Right atrium auricular region (tissue), 2 donors: ENCODE results near the gene JDP2. TPM values are rescaled to one million over a fixed set of nuclear protein-coding genes. Genes with fewer than 3 reads are reported as not detected.
A peak's percentile ranks its signal among the peaks of the same experiment; 100 is the strongest.

Experiments used
- DNase-seq: peaks from one replicate; pipeline ENCODE4 v3.0.0-alpha.2; 2019; ENCODE audit warnings: low spot score
- H3K27ac ChIP-seq, 2 donors: fragments of 200-600 bp; sonication (generic); 1 replicate in 1 of 2; 2 replicates in 1 of 2; pipeline ENCODE4 v1.5.1; 2016 to 2019
- H3K27me3 ChIP-seq, 2 donors: fragments of 200-600 bp; sonication (generic); one replicate each; pipeline versions ENCODE4 v1.5.1 to v1.6.0; 2017 to 2019
- H3K36me3 ChIP-seq: fragments of 200-600 bp; sonication (generic); one replicate; pipeline ENCODE4 v1.5.1; 2016
- H3K4me1 ChIP-seq, 2 donors: fragments of 200-600 bp; sonication (generic); one replicate each; pipeline versions ENCODE4 v1.5.1 to v1.6.0; 2017 to 2019
- H3K4me3 ChIP-seq, 2 donors: fragments of 200-600 bp; sonication (generic); 1 replicate in 1 of 2; 2 replicates in 1 of 2; pipeline ENCODE4 v1.5.1; 2017 to 2019; ENCODE audit warnings: mild to moderate bottlenecking in 1 of 2, moderate library complexity in 1 of 2
- H3K9me3 ChIP-seq, 2 donors: fragments of 200-600 bp; sonication (generic); one replicate each; pipeline ENCODE4 v1.5.1; 2019
- CTCF ChIP-seq, 2 donors: fragments of 200-600 bp; sonication (generic); IDR thresholded peaks; one replicate each; pipeline ENCODE4 v1.5.1; 2019; ENCODE audit warnings: antibody characterized with exemption in 2 of 2
- total RNA-seq, 2 donors: library from RNA; depleted of rRNA; stranded (reverse); fragments of >200 nt; gene quantifications; one replicate each; pipeline ENCODE4 v1.1.0, GENCODE V29; 2016

JDP2 gene
- total RNA-seq, 2 donors from 2014 or later = 46.1 to 67.4 TPM

- H3K9me3 ChIP-seq = no peaks in the 10 kb centered on the region
- H3K4me1 ChIP-seq = peaks cover 0 to 29% of the 10 kb centered on the region in 2 donors
- H3K36me3 ChIP-seq = no peaks in the 10 kb centered on the region
- no peak overlapping the region for H3K4me3 ChIP-seq
- no peaks in the 10 kb centered on the region for H3K27me3 ChIP-seq
- TF ChIP-seq CTCF (IDR thresholded peaks at IDR 0.05) = no peak
- H3K27ac ChIP-seq = no peak overlapping the region
- DNase-seq = no peak
Observed at GRCh38 chr14:75402867-75403413, 24.9 kb upstream of the JDP2 start.

DNA sequence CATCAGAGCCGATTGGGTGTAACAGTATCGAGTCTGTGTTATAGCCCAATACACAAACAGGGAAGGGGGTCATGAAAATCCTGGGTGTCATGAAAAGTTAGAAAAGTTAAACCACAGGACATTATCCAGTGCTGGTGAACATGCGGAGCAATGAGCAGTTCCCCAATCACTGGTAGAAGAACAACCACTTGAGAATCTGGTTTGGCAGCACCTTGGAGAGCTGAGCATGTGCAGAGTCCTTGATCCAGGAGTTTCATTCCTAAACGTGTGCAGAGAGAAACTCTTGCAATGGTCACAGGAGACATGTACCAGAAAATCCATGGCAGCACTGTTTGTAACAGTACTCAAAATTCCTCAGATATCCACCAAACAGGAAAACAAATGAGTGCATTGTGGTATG lies 23.0 kb upstream of the JDP2 start:
- Histone ChIP-seq H3K36me3 (no peaks in the 10 kb centered on the region), H3K9me3 (no peaks in the 10 kb centered on the region), H3K27me3 (no peaks in the 10 kb centered on the region), H3K4me3 (no peak overlapping the region), H3K27ac (no peak overlapping the region), H3K4me1 (peaks cover 0 to 24% of the 10 kb centered on the region in 2 donors)
- TF ChIP-seq CTCF (IDR thresholded peaks at IDR 0.05) = no peak
- no peak for DNase-seq

DNA sequence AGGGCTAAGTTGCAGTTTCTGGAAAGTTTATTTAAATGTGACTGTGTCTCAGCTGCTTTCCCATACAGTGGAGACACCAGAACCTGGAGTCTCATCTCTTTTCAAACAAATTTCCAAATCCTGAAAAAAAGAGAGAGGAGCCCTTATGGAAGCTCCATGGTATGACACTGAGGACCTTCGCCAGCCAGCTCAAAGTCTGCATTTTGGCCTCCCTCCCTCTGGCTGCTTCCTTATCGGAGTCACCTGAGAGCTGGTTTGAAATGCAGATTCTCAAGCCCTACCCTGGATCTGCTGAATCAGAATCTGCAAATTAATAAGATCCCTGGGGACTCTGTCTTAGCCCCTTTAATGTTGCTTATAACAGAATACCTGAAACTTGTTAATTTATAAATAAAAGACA lies 21.7 kb upstream of the JDP2 start:
- TF ChIP-seq CTCF (IDR thresholded peaks at IDR 0.05) = no peak
- DNase-seq = peak; percentile 36
- no peaks in the 10 kb centered on the region for H3K36me3 ChIP-seq
- H3K4me3 ChIP-seq = no peak overlapping the region
- H3K27me3 ChIP-seq = no peaks in the 10 kb centered on the region
- H3K27ac ChIP-seq = no peak overlapping the region
- H3K4me1 ChIP-seq = peaks cover 0 to 18% of the 10 kb centered on the region in 2 donors
- H3K9me3 ChIP-seq = no peaks in the 10 kb centered on the region

- H3K4me1 ChIP-seq = peaks cover 0 to 11% of the 10 kb centered on the region in 2 donors
- DNase-seq = no peak
- TF ChIP-seq CTCF (IDR thresholded peaks at IDR 0.05) = no peak
Observed at GRCh38 chr14:75406856-75407255, 21.0 kb upstream of the JDP2 start.

DNA sequence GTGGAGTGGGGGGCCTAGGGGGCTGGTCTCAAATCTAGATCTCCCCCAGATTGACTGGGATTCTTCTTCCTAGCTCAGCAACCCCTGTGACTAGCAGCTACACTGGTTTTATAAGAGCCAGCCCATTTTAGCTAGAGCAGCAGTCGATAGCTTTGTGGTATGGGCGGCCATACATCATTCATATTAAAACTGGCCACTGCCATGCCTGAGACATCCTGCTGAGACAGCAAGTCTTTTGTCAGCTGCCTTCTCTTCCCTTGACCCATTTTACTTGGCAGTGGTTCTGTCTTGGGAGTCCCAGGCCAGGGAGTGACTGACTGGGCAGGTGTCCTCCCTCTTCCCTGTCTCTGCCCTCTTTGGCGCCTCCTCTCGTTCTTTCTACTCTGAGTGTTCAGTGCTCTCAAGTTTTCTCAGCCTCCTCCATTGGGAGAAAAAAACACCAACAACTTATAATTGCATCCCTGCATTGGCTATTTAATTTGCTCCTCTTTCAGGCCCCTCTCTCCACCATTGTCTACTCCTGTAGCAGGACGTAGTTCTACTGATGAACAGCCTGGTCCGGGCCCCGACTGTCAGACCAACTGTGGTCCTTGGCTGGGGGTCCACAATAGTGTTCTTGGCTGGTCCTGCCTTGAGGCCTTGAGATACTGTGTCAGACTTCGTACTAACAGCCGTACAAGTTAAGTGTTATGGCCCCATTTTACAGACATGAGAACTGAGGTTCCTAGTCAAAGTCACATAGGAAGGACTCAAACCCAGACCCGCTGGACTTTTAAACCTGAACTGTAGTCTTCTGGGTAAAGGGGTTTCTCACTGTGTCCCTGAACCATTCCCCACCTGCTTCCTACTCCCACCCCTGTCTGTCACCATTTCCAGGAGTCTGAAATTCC lies 18.3 kb upstream of the JDP2 start:
- Histone ChIP-seq H3K4me3 (no peak overlapping the region), H3K27me3 (no peaks in the 10 kb centered on the region), H3K9me3 (peaks cover 0 to 4% of the 10 kb centered on the region in 2 donors), H3K4me1 (peaks cover 0 to 7% of the 10 kb centered on the region in 2 donors), H3K36me3 (no peaks in the 10 kb centered on the region), H3K27ac (no peak overlapping the region)
- TF ChIP-seq CTCF (IDR thresholded peaks at IDR 0.05) = no peak
- peak; percentile 42 for DNase-seq

More at GRCh38 chr14:75406856-75407255, 21.0 kb upstream of the JDP2 start:
- Histone ChIP-seq H3K4me3 (no peak overlapping the region), H3K27me3 (no peaks in the 10 kb centered on the region), H3K9me3 (no peaks in the 10 kb centered on the region), H3K27ac (no peak overlapping the region), H3K36me3 (no peaks in the 10 kb centered on the region)
